ENCODE data around the gene SIX1.

- TF ChIP-seq RARB (CRISPR knock-in tag; IDR thresholded peaks at IDR 0.05) (no peak), ZNF8 (CRISPR knock-in tag; IDR thresholded peaks at IDR 0.05) (no peak), PATZ1 (CRISPR knock-in tag; IDR thresholded peaks at IDR 0.05; ENCODE audit: borderline replicate concordance) (no peak), POU6F1 (CRISPR knock-in tag; IDR thresholded peaks at IDR 0.05; ENCODE audit: borderline replicate concordance, low read depth) (no peak), ZFP3 (CRISPR knock-in tag; IDR thresholded peaks at IDR 0.05) (no peak), ZFP30 (CRISPR knock-in tag; IDR thresholded peaks at IDR 0.05) (no peak), ARNTL (CRISPR knock-in tag; IDR thresholded peaks at IDR 0.05; ENCODE audit: borderline replicate concordance, low read depth) (no peak), BACH2 (CRISPR knock-in tag; IDR thresholded peaks at IDR 0.05; ENCODE audit: borderline replicate concordance) (no peak), CSRNP3 (CRISPR knock-in tag; IDR thresholded peaks at IDR 0.05) (no peak), ESRRG (CRISPR knock-in tag; IDR thresholded peaks at IDR 0.05) (no peak), TOX (CRISPR knock-in tag; IDR thresholded peaks at IDR 0.05; ENCODE audit: borderline replicate concordance) (no peak), ZNF70 (CRISPR knock-in tag; IDR thresholded peaks at IDR 0.05) (no peak)
Observed at GRCh38 chr14:60632257-60632656, 17.0 kb downstream of the SIX1 start.

Measured in SK-N-SH treated with all-trans-retinoic acid at 6 μM for 48 hours (cell line).